SU-DHL-6 (cell line): ENCODE results near the gene IFNL1.

Experiments
- H2AFZ ChIP-seq: fragments of 200-600 bp; sonication (generic); 2 replicates; pipeline ENCODE4 v1.6.1; 2014; ENCODE audit warnings: low read depth, mild to moderate bottlenecking, moderate library complexity, mixed read lengths, antibody characterized with exemption, low read length; ENCODE audit not compliant: severe bottlenecking
- H3F3A ChIP-seq: fragments of 200-600 bp; shearing (Covaris generic); 2 replicates; pipeline ENCODE4 v1.6.0; 2016; ENCODE audit warnings: antibody characterized with exemption, mild to moderate bottlenecking; ENCODE audit not compliant: insufficient read depth
- H3K27ac ChIP-seq: fragments of 200-600 bp; sonication (generic); 2 replicates; pipeline ENCODE4 v1.5.1; 2016; ENCODE audit warnings: low read depth, mild to moderate bottlenecking, low read length, moderate library complexity, mixed read lengths
- H3K27me3 ChIP-seq: fragments of 200-600 bp; sonication (generic), shearing (Covaris generic); 2 replicates; pipeline ENCODE4 v1.6.0; 2014; ENCODE audit warnings: mild to moderate bottlenecking, low read length
- H3K36me3 ChIP-seq: fragments of 200-600 bp; sonication (generic); 2 replicates; pipeline ENCODE4 v1.6.1; 2014; ENCODE audit warnings: mild to moderate bottlenecking, low read length, mixed read lengths
- H3K4me2 ChIP-seq: fragments of 300-600, 200-600 bp; shearing (Covaris generic), sonication (generic); 2 replicates; pipeline ENCODE4 v1.6.0; 2014; ENCODE audit warnings: low read length, low read depth, mild to moderate bottlenecking; ENCODE audit not compliant: poor library complexity, severe bottlenecking
- H3K4me3 ChIP-seq: fragments of 200-600 bp; sonication (generic); 2 replicates; pipeline ENCODE4 v1.5.1; 2014; ENCODE audit warnings: antibody characterized with exemption, low read length, mild to moderate bottlenecking, mixed read lengths; ENCODE audit not compliant: insufficient read depth, poor library complexity, severe bottlenecking
- H3K79me2 ChIP-seq: fragments of 200-600 bp; sonication (generic); 2 replicates; pipeline ENCODE4 v1.6.1; 2014; ENCODE audit warnings: mild to moderate bottlenecking, low read length, moderate library complexity; ENCODE audit not compliant: insufficient read depth
- H3K9ac ChIP-seq: fragments of 200-600 bp; sonication (generic); 2 replicates; pipeline ENCODE4 v1.7.0; 2014; ENCODE audit warnings: mild to moderate bottlenecking, low read length
- H3K9me2 ChIP-seq: fragments of 200-600 bp; sonication (generic); replicated peaks from 2 replicates; pipeline ENCODE4 v1.6.1; 2014; ENCODE audit warnings: low read length; ENCODE audit not compliant: insufficient read depth
- H3K9me3 ChIP-seq: fragments of 200-600 bp; sonication (generic); 2 replicates; pipeline ENCODE4 v1.6.1; 2014; ENCODE audit warnings: low read length, mixed read lengths; ENCODE audit not compliant: insufficient read depth
- H4K20me1 ChIP-seq: fragments of 200-600 bp; sonication (generic); 2 replicates; pipeline ENCODE4 v1.6.1; 2014; ENCODE audit warnings: low read depth, mild to moderate bottlenecking, antibody characterized with exemption, low read length, moderate library complexity, mixed read lengths
- EZH2phosphoT487 ChIP-seq: fragments of 200-600 bp; sonication (generic), shearing (Covaris generic); conservative IDR thresholded peaks from 2 replicates; pipeline ENCODE4 v1.6.1; 2018; ENCODE audit warnings: mild to moderate bottlenecking, antibody characterized with exemption, low read length, moderate library complexity, mixed read lengths
- TF ChIP-seq, protein P1 (sequence below): fragments of 200-600 bp; sonication (generic); IDR thresholded peaks from one replicate; pipeline ENCODE4 v1.5.1; 2017; ENCODE audit warnings: antibody characterized with exemption, mild to moderate bottlenecking, low read length, moderate library complexity; ENCODE audit not compliant: insufficient read depth, poor library complexity, severe bottlenecking

IFNL1 gene

DNA sequence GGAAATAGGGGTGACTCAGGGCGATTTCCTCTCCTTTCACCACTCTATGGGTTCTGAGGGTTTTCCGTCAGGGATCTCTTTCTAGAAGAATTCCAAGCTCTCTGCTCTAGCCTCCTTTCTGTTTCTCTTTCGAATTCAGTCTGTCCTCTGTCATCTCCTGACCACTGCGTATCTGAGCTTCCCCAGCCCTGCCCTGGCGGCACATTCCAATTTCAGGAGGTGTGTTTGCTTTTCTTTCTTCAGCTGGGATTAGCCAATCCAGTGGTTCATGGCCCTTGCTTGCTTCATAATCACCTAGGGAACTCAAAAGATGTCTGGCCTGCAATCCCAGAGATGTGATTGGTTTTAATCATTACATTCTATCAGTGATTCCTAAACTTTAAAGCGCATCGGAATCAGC lies 18.6 kb upstream of the IFNL1 start:
- no peaks in the 10 kb centered on the region for H4K20me1 ChIP-seq
- H3K4me3 ChIP-seq = no peak overlapping the region
- no peaks in the 10 kb centered on the region for H3F3A ChIP-seq
- H3K36me3 ChIP-seq = no peaks in the 10 kb centered on the region
- H3K9ac ChIP-seq = no peak overlapping the region
- no peak for TF ChIP-seq EZH2phosphoT487
- TF ChIP-seq, protein P1, sequence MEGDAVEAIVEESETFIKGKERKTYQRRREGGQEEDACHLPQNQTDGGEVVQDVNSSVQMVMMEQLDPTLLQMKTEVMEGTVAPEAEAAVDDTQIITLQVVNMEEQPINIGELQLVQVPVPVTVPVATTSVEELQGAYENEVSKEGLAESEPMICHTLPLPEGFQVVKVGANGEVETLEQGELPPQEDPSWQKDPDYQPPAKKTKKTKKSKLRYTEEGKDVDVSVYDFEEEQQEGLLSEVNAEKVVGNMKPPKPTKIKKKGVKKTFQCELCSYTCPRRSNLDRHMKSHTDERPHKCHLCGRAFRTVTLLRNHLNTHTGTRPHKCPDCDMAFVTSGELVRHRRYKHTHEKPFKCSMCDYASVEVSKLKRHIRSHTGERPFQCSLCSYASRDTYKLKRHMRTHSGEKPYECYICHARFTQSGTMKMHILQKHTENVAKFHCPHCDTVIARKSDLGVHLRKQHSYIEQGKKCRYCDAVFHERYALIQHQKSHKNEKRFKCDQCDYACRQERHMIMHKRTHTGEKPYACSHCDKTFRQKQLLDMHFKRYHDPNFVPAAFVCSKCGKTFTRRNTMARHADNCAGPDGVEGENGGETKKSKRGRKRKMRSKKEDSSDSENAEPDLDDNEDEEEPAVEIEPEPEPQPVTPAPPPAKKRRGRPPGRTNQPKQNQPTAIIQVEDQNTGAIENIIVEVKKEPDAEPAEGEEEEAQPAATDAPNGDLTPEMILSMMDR = no peak
- no peak overlapping the region for H2AFZ ChIP-seq
- H3K4me2 ChIP-seq = no peak overlapping the region
- 0 out of 2 replicates have a peak, but pooled peaks cover 4% of the 10 kb centered on the region for H3K27me3 ChIP-seq
- H3K9me2 ChIP-seq = no peaks in the 10 kb centered on the region
- H3K9me3 ChIP-seq = no peaks in the 10 kb centered on the region
- no peaks in the 10 kb centered on the region for H3K79me2 ChIP-seq
- no peak overlapping the region for H3K27ac ChIP-seq

DNA sequence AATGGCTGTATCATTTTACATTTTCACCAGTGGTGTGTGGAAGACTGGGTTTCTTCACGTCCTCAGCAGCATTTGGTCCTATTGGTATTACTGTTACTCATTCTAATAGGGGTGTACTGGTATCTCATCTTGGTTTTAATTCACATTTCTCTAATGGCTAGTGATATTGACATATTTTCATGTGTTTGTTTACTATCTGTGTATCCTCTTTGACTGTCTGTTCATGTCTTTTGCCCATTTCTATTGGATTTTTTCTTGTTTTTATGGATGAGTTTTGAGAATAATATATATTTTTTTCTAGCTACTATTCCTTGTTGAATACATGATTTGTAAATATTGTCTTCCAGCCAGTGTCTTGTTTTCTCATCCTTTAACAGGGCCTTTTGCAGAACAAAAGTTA lies 14.2 kb upstream of the IFNL1 start:
- no peak overlapping the region for H3K27ac ChIP-seq
- no peaks in the 10 kb centered on the region for H4K20me1 ChIP-seq
- H3K9me3 ChIP-seq = no peaks in the 10 kb centered on the region
- H2AFZ ChIP-seq = no peak overlapping the region
- H3F3A ChIP-seq = no peaks in the 10 kb centered on the region
- no peak for TF ChIP-seq EZH2phosphoT487
- TF ChIP-seq, protein P1 = no peak
- no peaks in the 10 kb centered on the region for H3K79me2 ChIP-seq
- 0 out of 2 replicates have a peak, but pooled peaks cover 4% of the 10 kb centered on the region for H3K27me3 ChIP-seq
- no peak overlapping the region for H3K4me2 ChIP-seq
- no peak overlapping the region for H3K9ac ChIP-seq
- H3K9me2 ChIP-seq = no peaks in the 10 kb centered on the region
- H3K36me3 ChIP-seq = no peaks in the 10 kb centered on the region
- no peak overlapping the region for H3K4me3 ChIP-seq

DNA sequence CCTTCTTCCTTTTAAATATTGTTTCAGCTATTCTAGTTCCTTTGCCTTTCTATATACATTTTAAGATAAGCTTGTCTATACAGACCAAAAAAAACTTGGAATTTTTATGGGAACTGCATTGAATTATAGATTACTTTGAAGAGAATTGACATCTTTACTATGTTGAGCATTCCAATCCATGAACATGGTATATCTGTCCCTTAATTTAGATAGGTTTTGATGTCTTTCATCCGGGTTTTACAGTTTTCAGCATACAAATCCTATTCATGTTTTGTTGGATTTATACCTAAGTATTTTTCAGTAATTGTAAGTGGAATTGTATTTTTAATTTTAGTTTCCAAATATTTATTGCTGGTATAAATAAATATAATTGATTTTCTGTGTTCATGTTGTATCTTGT lies 12.2 kb upstream of the IFNL1 start:
- TF ChIP-seq EZH2phosphoT487 = no peak
- TF ChIP-seq, protein P1 = no peak
- Histone ChIP-seq H3K36me3 (no peaks in the 10 kb centered on the region), H3K27ac (no peak overlapping the region), H3F3A (no peaks in the 10 kb centered on the region), H2AFZ (no peak overlapping the region), H3K4me3 (no peak overlapping the region), H3K9me3 (no peaks in the 10 kb centered on the region), H3K79me2 (no peaks in the 10 kb centered on the region), H3K4me2 (no peak overlapping the region), H4K20me1 (no peaks in the 10 kb centered on the region), H3K27me3 (0 out of 2 replicates have a peak, but pooled peaks cover 4% of the 10 kb centered on the region), H3K9ac (no peak overlapping the region), H3K9me2 (no peaks in the 10 kb centered on the region)
